Activated CD4-positive, alpha-beta T cell treated with anti-CD3 and anti-CD28 coated beads for 36 hours (primary cell): ENCODE data around the gene KNDC1. TPM values are rescaled to one million over a fixed set of nuclear protein-coding genes. Genes with fewer than 3 reads are reported as not detected.

Source experiments
- ATAC-seq: fragments of 200-7000 bp; cut with Tn5 transposase; one replicate; pipeline ENCODE4 v1.10.0; 2021; ENCODE audit warnings: mild to moderate bottlenecking, moderate library complexity
- CTCF ChIA-PET: fragments of 350-600 bp; sonication (Branson Sonifier 250); formaldehyde crosslinking; loops from one replicate; lab custom pipeline; 2021; ENCODE audit warnings: antibody characterized with exemption; lab: Charles Lee
- POLR2A ChIA-PET: fragments of 350-600 bp; sonication (Branson Sonifier 250); formaldehyde crosslinking; loops from one replicate; lab custom pipeline; 2021; ENCODE audit warnings: antibody characterized with exemption, inconsistent platforms; lab: Charles Lee
- DNase-seq: peaks from one replicate; pipeline ENCODE4 v3.0.0-alpha.2; 2020
- H3K27ac Mint-ChIP-seq: one replicate; pipeline ENCODE4 v1.8.0; 2021; ENCODE audit warnings: mixed read lengths
- H3K27me3 Mint-ChIP-seq: one replicate; pipeline ENCODE4 v1.8.0; 2021; ENCODE audit warnings: mixed read lengths
- H3K36me3 Mint-ChIP-seq: one replicate; pipeline ENCODE4 v1.8.0; 2021; ENCODE audit warnings: low read depth, mixed read lengths
- H3K4me1 Mint-ChIP-seq: one replicate; pipeline ENCODE4 v1.8.0; 2021; ENCODE audit warnings: mixed read lengths
- H3K4me3 Mint-ChIP-seq: one replicate; pipeline ENCODE4 v1.8.0; 2021; ENCODE audit warnings: mild to moderate bottlenecking, moderate library complexity, mixed read lengths
- H3K9me3 Mint-ChIP-seq: one replicate; pipeline ENCODE4 v1.8.0; 2021; ENCODE audit warnings: low read depth, mixed read lengths
- intact Hi-C, 2 experiments: fragments of 100-400 bp; cut with DNase I in 1 of 2; cut with micrococcal nuclease in 1 of 2; formaldehyde crosslinking; loops; one replicate each; pipeline versions ENCODE4 v1.14.2 to v1.15.1; 2022 to 2024; cut with DNase I, micrococcal nuclease
- total RNA-seq, 2 experiments: library from RNA; stranded (reverse); gene quantifications; one replicate each; pipeline ENCODE4 v1.2.3, GENCODE V29; 2021

KNDC1 gene
- total RNA-seq, 2 experiments from 2014 or later = not detected

DNA sequence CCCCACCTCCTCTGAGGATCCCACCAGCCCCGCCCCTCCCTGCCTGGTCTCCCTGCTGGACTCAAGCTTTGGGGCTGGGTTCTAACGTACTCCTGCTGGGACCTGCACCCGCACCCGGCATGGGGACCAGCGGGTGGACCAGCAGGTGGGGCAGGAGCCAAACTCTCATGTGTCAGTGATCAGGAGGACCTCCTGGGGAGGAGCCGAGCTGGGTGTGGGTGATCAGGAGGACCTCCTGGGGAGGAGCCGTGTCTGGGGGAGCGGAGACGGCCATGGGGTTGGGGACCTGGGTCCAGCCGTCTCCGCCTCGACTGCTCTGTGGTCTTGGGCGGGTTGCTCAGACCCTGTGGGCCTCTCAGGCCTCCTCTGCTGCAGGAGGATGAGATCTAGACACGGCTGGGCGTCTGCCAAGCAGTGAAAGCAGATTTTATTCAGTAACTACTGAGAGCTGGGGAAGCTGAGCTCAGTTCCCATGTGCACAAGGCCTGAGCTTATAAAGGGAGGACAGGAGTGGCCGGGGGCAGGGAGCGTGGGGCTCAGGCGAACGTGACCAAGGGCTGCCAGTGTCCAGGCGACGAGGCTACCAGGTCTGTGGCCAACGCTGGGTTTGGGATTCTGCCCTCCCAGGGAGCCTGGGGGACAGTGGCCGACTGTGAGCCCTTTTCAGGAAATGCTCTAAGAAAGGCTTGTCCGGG, 36.3 kb downstream of the KNDC1 start:
- H3K36me3 Mint-ChIP-seq = no peaks in the 10 kb centered on the region
- POLR2A ChIA-PET = no interaction called here
- H3K27me3 Mint-ChIP-seq = peaks cover 5% of the 10 kb centered on the region

DNA sequence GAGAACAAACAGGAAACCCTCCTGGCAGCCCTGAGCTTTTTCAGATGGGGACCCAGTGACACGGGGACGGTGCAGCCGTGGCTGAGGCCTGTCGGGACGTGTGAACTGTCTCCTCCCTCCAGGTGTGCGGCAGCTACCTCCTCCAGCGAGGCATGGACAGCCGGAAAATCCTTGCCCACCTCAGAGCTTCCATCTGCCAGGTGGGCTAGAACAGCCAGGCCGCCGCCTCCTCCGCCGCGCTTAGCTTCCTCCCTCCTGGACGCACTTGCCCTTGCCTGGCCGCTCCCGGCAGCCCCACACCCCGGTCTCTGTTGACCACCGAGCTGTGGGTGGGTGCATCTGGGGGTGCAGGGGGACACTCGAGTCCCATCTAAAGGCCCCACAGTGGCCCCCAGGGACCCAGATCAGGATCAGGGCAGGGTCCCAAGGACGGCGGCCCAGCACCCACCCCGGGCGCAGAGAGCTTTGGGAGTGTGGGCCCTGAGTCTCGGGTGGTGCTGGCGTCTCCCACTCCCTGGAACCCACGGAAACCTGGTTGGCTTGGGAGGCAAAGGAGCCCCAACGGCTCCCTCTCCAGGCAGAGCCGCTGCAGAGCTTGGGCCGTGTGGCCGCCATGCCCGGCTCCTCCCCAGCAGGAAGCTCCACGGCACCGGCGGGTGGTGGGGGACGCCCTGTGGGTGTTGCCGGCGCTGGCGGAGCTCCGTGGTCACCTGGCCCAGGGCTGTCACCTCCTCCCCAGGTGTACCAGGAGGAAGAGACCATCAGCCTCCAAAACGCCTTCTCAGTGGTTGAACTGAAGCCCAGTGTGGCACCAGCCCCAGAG, 37.1 kb downstream of the KNDC1 start:
- Mint-ChIP-seq H3K4me1 (no peaks in the 10 kb centered on the region), H3K36me3 (no peaks in the 10 kb centered on the region), H3K27ac (no peak overlapping the region), H3K9me3 (peaks cover 2% of the 10 kb centered on the region), H3K4me3 (no peak overlapping the region), H3K27me3 (peaks cover 3% of the 10 kb centered on the region)
- CTCF ChIA-PET = no interaction called here
- no peak for ATAC-seq
- no peak for DNase-seq
- intact Hi-C loops = no loop called here
- POLR2A ChIA-PET = no interaction called here

More for the DNA sequence above, 36.3 kb downstream of the KNDC1 start:
- no peak overlapping the region for H3K27ac Mint-ChIP-seq
- peaks cover 2% of the 10 kb centered on the region for H3K9me3 Mint-ChIP-seq
- CTCF ChIA-PET = no interaction called here
- no peaks in the 10 kb centered on the region for H3K4me1 Mint-ChIP-seq
- no peak for DNase-seq
- no peak overlapping the region for H3K4me3 Mint-ChIP-seq
- no peak for ATAC-seq
- intact Hi-C loops = no loop called here

DNA sequence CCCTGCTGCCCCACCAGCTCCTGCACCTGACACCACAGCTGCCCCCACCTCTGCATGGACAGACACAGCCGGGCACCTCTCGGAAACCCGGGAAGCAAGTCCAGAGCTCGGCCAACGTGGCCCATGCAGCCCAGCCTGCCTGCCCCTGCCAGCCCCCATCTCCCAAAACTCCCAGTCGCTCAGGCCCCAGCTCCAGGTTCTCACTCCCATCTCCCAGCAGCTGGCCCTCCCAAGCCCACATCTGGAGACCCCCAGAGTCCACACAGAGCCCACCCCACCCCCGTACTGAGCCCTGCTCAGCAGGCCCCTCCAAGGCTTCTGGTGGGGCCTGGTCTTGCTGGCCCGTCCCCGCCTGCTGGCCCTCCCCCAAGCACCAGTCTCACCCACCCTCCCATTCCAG, 37.8 kb downstream of the KNDC1 start:
- Mint-ChIP-seq H3K27me3 (peaks cover 2% of the 10 kb centered on the region), H3K9me3 (peaks cover 2% of the 10 kb centered on the region), H3K4me3 (no peak overlapping the region), H3K27ac (no peak overlapping the region), H3K36me3 (no peaks in the 10 kb centered on the region), H3K4me1 (no peaks in the 10 kb centered on the region)
- CTCF ChIA-PET = no interaction called here
- intact Hi-C loops = no loop called here
- POLR2A ChIA-PET = no interaction called here
- DNase-seq = no peak
- ATAC-seq = no peak

DNA sequence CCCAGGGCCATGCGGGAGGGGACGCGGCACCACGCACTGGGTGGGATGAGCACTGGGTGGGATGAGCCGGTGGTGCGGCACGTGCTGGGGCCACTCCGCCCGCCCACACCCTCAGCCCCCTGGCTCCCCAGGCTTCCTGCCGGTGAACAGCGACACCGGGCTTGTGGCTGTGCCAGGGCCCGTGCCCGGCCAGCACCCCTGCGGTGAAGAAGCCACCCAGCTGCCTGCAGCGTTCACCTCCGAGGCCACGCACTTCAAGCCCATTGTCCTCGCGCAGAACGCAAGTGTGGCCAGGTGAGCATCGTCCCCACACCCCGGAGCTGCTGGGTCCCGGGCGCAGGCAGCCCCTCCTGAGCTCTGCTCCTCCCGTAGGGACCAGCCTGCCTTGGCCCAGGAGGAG, 38.2 kb downstream of the KNDC1 start:
- no peak overlapping the region for H3K4me3 Mint-ChIP-seq
- DNase-seq = no peak
- CTCF ChIA-PET = no interaction called here
- H3K4me1 Mint-ChIP-seq = no peaks in the 10 kb centered on the region
- H3K9me3 Mint-ChIP-seq = peaks cover 2% of the 10 kb centered on the region
- POLR2A ChIA-PET = no interaction called here
- no peak overlapping the region for H3K27ac Mint-ChIP-seq
- peaks cover 2% of the 10 kb centered on the region for H3K27me3 Mint-ChIP-seq
- intact Hi-C loops = no loop called here
- no peak for ATAC-seq
- H3K36me3 Mint-ChIP-seq = no peaks in the 10 kb centered on the region

DNA sequence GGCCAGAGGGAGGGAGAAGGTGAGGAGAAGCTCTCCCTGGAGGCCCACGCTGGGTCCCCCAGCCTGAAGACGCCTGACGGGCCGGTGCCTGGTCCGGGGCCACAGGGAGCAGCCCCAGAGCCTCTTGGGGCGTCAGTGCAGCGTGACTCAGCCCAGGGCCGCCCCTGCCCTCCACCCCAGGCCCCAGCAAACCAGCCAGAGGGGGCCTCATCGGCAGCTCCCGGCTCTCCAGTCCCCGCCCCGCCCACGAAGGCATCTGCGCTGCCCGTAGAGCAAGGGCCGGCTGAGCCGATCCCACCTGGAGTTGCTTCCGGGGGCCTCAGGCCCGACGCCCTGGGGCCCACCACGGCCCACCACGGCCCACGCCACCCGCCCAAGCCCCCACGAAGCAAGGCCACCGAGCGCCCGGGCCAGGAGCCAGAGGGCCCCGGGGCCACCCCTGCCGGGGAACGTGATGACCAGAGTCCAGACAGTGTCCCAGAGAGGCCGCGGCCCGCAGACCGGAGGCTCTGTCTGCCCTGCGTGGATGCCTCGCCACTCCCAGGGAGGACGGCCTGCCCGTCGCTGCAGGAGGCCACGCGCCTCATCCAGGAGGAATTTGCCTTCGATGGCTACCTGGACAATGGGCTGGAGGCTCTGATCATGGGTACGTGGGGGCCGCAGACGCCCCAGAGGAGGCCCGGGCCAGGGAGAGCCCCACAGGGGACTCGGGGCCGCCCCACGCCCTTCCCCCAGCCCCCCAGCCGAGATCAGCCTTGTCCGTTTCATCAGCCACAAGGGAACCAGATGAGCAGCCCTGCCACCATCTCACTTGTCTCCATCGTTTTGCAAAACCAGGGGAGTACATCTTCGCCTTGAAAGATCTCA, 38.8 kb downstream of the KNDC1 start:
- no peak overlapping the region for H3K27ac Mint-ChIP-seq
- CTCF ChIA-PET = no interaction called here

DNA sequence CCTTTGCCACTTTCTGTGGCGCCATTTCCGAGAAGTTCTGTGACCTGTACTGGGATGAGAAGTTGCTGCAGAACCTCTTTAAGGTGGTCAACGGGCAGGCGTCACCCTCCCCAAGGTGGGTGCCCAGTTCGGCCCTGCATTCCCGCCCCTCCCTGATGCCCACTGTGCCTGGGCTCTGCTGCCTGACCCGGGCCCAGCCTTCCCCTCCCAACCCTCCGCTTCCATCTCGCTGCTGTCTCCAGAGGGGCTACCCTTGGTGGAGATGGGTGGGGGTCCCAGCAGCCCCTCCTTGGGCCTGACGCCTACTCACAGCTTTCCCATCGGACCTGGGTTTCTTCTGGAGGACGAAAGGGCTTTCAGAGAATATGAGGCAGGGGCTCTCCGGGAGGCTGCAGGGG, 39.5 kb downstream of the KNDC1 start:
- Mint-ChIP-seq H3K9me3 (no peaks in the 10 kb centered on the region), H3K27ac (no peak overlapping the region), H3K4me3 (no peak overlapping the region), H3K4me1 (no peaks in the 10 kb centered on the region), H3K36me3 (no peaks in the 10 kb centered on the region), H3K27me3 (no peaks in the 10 kb centered on the region)
- POLR2A ChIA-PET = no interaction called here
- no peak for ATAC-seq
- DNase-seq = no peak
- CTCF ChIA-PET = no interaction called here
- intact Hi-C loops = no loop called here

More for the DNA sequence above, 38.8 kb downstream of the KNDC1 start:
- no peak for ATAC-seq
- H3K4me3 Mint-ChIP-seq = no peak overlapping the region
- H3K36me3 Mint-ChIP-seq = no peaks in the 10 kb centered on the region
- H3K9me3 Mint-ChIP-seq = peaks cover under 1% of the 10 kb centered on the region
- POLR2A ChIA-PET = no interaction called here
- no peaks in the 10 kb centered on the region for H3K4me1 Mint-ChIP-seq
- H3K27me3 Mint-ChIP-seq = peaks cover under 1% of the 10 kb centered on the region
- DNase-seq = no peak
- intact Hi-C loops = no loop called here

DNA sequence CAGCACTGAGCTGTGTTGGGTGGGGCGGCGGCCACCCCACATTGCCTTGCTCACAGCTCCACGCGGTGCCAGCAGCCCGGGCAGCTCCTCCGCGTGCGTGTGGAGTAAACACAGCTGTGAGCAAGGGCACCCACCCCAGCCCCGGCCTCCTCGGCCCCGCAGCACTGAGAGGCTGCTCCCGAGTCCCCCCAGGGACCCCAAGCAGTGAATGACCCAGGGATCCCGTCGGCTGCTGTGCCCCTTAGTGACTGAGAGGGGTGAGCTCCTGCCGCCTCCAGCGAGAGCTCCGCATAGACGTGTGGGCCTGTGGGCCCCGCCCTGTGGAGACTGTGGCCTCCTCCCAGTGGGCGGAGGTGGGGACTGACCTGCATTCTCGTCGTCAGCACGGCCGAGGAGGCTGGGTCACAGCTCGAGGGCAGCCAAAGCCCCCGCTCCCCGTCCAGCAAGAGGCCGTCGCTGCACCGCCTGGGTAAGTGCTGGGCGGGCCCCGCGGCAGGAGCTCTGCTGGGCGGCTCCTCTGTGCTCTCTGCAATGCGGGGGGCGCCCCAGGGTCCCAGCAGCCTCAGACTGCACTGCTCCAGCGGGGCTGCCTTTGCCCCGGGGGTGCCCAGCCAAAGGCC, 40.1 kb downstream of the KNDC1 start:
- H3K9me3 Mint-ChIP-seq = no peaks in the 10 kb centered on the region
- intact Hi-C loops = no loop called here
- H3K27ac Mint-ChIP-seq = no peak overlapping the region
- no peak for DNase-seq
- ATAC-seq = no peak
- H3K4me3 Mint-ChIP-seq = no peak overlapping the region
- ChIA-PET CTCF (no interaction called here), POLR2A (no interaction called here)
- no peaks in the 10 kb centered on the region for H3K27me3 Mint-ChIP-seq
- H3K4me1 Mint-ChIP-seq = no peaks in the 10 kb centered on the region
- no peaks in the 10 kb centered on the region for H3K36me3 Mint-ChIP-seq

DNA sequence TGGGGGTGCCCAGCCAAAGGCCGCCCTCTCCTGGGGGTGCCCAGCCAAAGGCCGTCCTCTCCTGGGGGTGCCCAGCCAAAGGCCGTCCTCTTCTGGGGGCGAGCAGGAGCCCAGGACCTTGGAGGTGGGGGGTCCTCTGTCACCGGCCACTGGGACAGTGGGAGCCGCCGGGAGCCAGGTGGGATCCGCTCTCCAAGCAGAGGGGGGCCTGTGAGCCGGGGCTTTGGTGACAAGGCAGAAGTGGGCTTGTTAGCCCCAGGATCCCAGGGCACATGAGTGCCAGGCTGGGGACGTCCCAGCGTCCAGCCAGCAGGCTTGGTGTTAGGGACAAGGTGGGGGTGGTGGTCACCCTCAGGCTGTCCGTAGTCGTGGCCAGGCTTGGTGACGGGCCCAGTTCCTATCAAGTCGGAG, 40.6 kb downstream of the KNDC1 start:
- Mint-ChIP-seq H3K4me3 (no peak overlapping the region), H3K9me3 (no peaks in the 10 kb centered on the region), H3K4me1 (no peaks in the 10 kb centered on the region), H3K27ac (no peak overlapping the region), H3K36me3 (no peaks in the 10 kb centered on the region), H3K27me3 (no peaks in the 10 kb centered on the region)
- ChIA-PET CTCF (no interaction called here), POLR2A (no interaction called here)
- intact Hi-C loops = no loop called here
- DNase-seq (no peak), ATAC-seq (no peak)

DNA sequence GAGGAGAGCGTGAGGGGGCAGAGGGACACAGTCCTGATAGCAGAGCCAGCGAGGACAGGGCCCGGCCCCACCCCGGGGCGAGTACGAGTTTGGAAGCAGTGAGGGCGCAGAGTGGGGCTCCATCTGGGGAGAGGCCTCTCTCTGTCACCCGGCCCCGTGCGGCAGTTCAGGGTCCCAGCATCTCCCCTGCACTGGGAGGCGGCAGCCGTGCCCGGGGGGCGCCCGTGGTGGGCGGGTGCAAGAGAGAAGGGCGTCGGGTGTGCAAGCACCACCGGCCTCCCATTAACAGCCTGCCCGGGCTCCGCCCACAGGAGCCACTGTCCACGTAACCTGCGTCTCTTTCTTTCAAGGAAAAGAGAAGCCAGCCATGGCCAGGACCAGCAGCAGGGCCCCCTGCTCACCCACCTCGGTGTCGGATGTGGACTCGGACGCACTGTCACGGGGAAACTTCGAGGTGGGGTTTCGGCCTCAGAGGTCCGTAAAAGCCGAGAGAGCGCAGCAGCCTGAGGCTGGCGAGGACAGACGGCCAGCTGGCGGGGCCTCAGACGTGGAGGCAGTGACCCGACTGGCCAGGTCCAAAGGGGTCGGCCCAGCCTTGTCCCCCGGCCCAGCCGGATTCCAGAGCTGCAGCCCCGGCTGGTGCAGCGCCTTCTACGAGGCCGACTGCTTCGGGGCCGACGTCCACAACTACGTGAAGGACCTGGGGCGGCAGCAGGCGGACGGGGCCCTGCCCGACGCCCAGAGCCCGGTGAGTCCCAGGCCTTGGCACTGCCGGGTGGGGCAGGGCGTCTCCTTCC, 41.3 kb downstream of the KNDC1 start:
- DNase-seq = no peak
- intact Hi-C loops = no loop called here
- no peak for ATAC-seq
- Mint-ChIP-seq H3K4me3 (no peak overlapping the region), H3K36me3 (no peaks in the 10 kb centered on the region), H3K9me3 (no peaks in the 10 kb centered on the region), H3K27me3 (no peaks in the 10 kb centered on the region), H3K27ac (no peak overlapping the region), H3K4me1 (no peaks in the 10 kb centered on the region)
- ChIA-PET POLR2A (no interaction called here), CTCF (no interaction called here)

DNA sequence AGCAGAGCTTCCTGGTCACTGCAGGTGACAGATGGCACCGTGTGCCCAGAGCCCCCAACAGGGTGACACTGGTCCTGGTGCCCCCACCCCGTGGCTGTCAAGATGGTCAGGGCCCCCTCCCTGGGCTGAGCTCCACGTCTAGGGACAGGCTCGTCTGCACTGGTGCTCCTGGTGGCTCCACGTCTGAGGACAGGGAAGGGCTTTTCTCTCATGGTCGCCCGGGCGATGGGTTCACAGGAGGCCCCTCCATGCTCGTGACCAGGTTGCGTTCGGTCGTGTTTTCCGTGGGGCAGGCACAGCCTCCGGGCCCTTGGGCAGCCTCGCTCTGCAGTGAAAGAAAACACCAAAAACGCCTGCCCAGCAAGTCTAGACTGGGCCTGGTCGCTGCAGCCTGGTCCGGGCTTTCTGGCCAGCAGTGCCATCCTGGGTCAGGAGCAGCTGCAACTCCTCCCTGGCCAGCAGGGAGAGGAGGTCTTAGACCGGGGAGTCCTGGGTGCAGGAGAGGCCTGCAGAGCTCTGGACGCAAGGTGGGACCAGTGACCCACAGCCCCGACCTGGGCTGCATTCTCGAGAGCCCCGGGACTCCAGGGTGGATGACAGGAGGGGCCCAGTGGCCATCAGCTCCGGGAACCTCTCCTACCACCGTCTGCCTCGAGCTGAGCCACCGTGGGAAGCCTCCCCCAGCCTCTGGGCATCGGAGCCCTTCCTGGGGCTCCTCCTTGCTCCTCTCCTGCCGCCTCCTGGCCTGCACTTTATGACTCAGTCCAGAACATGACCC, 42.1 kb downstream of the KNDC1 start:
- no peaks in the 10 kb centered on the region for H3K36me3 Mint-ChIP-seq
- ATAC-seq (no peak), DNase-seq (no peak)
- no peaks in the 10 kb centered on the region for H3K27me3 Mint-ChIP-seq
- no peaks in the 10 kb centered on the region for H3K4me1 Mint-ChIP-seq
- H3K27ac Mint-ChIP-seq = no peak overlapping the region
- H3K9me3 Mint-ChIP-seq = no peaks in the 10 kb centered on the region
- no peak overlapping the region for H3K4me3 Mint-ChIP-seq
- intact Hi-C loops = no loop called here
- CTCF ChIA-PET = no interaction called here
- POLR2A ChIA-PET = no interaction called here
